H1 (cell line): Measurements from ENCODE around the gene CD44. TPM values are rescaled to one million over a fixed set of nuclear protein-coding genes. Genes with fewer than 3 reads are reported as not detected.

Source experiments
- CTCF ChIA-PET: fragments of 300-600 bp; sonication (Branson Sonifier 250); formaldehyde crosslinking; loops from one replicate; lab custom pipeline; 2021; ENCODE audit not compliant: partially characterized antibody; lab: Charles Lee
- POLR2A ChIA-PET: fragments of 300-600 bp; sonication (Branson Sonifier 250); formaldehyde crosslinking; loops from one replicate; lab custom pipeline; 2021; ENCODE audit warnings: inconsistent platforms; ENCODE audit not compliant: partially characterized antibody; lab: Charles Lee
- DNase-seq, 2 experiments: peaks; one replicate each; pipeline versions ENCODE4 v3.0.0 to v3.0.0-alpha.2; 2010 to 2022; ENCODE audit warnings: low spot score in 2 of 2, low read depth in 1 of 2, mixed read lengths in 1 of 2
- FAIRE-seq: peaks from 2 replicates; lab custom pipeline; 2011; peaks lifted over from hg19 to GRCh38; lab: Jason Lieb, UNC
- H2AFZ ChIP-seq: 2 replicates; pipeline ENCODE4 v1.8.1; 2012; ENCODE audit warnings: low read length, inconsistent platforms
- H2AK5ac ChIP-seq: 2 replicates; pipeline ENCODE4 v1.6.1; 2013; ENCODE audit warnings: low read depth, low read length
- H2BK120ac ChIP-seq: replicated peaks from 2 replicates; pipeline ENCODE3; 2013; ENCODE audit warnings: low read depth, low read length, inconsistent platforms
- H2BK12ac ChIP-seq: 2 replicates; pipeline ENCODE4 v1.6.1; 2013; ENCODE audit warnings: low read depth, low read length
- H2BK15ac ChIP-seq: 2 replicates; pipeline ENCODE4 v1.6.1; 2013; ENCODE audit warnings: low read length
- H2BK20ac ChIP-seq: 2 replicates; pipeline ENCODE4 v1.6.1; 2013; ENCODE audit warnings: low read length
- H2BK5ac ChIP-seq: 2 replicates; pipeline ENCODE4 v1.6.1; 2013; ENCODE audit warnings: low read depth, low read length
- H3K14ac ChIP-seq: 2 replicates; pipeline ENCODE4 v1.6.1; 2013; ENCODE audit warnings: inconsistent platforms; ENCODE audit not compliant: insufficient read length
- H3K18ac ChIP-seq: 2 replicates; pipeline ENCODE4 v1.6.1; 2013; ENCODE audit warnings: low read length; ENCODE audit errors: extremely low read depth
- H3K23ac ChIP-seq: 2 replicates; pipeline ENCODE4 v1.6.1; 2013; ENCODE audit warnings: inconsistent platforms; ENCODE audit not compliant: insufficient read length
- H3K23me2 ChIP-seq: 2 replicates; pipeline ENCODE4 v1.6.1; 2013; ENCODE audit warnings: low read depth, low read length
- H3K27ac ChIP-seq: 2 replicates; pipeline ENCODE4 v1.6.1; 2011; ENCODE audit warnings: low read depth, low read length, inconsistent platforms
- H3K27me3 ChIP-seq, 4 experiments: replicated peaks in 1 of 4; 1 replicate in 1 of 4; 2 replicates in 3 of 4; pipeline versions ENCODE4 v1.6.1 to v1.8.1; 2011 to 2013; ENCODE audit warnings: low read length in 3 of 4, mild to moderate bottlenecking in 3 of 4, inconsistent platforms in 2 of 4, mixed read lengths in 2 of 4, moderate library complexity in 1 of 4; ENCODE audit not compliant: control insufficient read depth in 3 of 4, insufficient read depth in 3 of 4; ENCODE audit errors: extremely low read depth in 1 of 4
- H3K36me3 ChIP-seq, 4 experiments: 2 replicates each; pipeline versions ENCODE4 v1.6.1 to v1.8.1; 2011 to 2013; ENCODE audit warnings: mild to moderate bottlenecking in 4 of 4, low read length in 3 of 4, moderate library complexity in 2 of 4, control low read depth in 1 of 4, inconsistent platforms in 1 of 4; ENCODE audit not compliant: insufficient read depth in 4 of 4, control insufficient read depth in 2 of 4
- H3K4ac ChIP-seq: replicated peaks from 2 replicates; pipeline ENCODE3; 2013; ENCODE audit warnings: low read length, low read depth, mixed read lengths, inconsistent platforms; ENCODE audit not compliant: insufficient read length
- H3K4me1 ChIP-seq, 4 experiments: replicated peaks in 1 of 4; 1 replicate in 1 of 4; 2 replicates in 3 of 4; pipeline versions ENCODE4 v1.6.1 to v1.8.1; 2011 to 2013; ENCODE audit warnings: low read length in 3 of 4, inconsistent platforms in 2 of 4, mixed read lengths in 1 of 4; ENCODE audit not compliant: insufficient read depth in 4 of 4, control insufficient read depth in 3 of 4
- H3K4me2 ChIP-seq, 2 experiments: 2 replicates each; pipeline versions ENCODE4 v1.6.1 to v1.8.1; 2011 to 2013; ENCODE audit warnings: low read depth in 2 of 2, low read length in 2 of 2, control low read depth in 1 of 2, inconsistent platforms in 1 of 2, mild to moderate bottlenecking in 1 of 2; ENCODE audit not compliant: insufficient read depth in 1 of 2
- H3K4me3 ChIP-seq, 4 experiments: fragments of 200-600, 300-600 bp in 1 of 4; sonication (generic), shearing (Covaris generic), sonication (Bioruptor Twin) in 1 of 4; 2 replicates each; pipeline versions ENCODE4 v1.5.1 to v1.8.1; 2011 to 2016; ENCODE audit warnings: low read length in 4 of 4, low read depth in 3 of 4, control low read depth in 2 of 4, inconsistent platforms in 2 of 4, mild to moderate bottlenecking in 2 of 4, mixed read lengths in 1 of 4, moderate library complexity in 1 of 4; ENCODE audit not compliant: insufficient read depth in 2 of 4; ENCODE audit errors: extremely low read depth in 1 of 4
- H3K56ac ChIP-seq: replicated peaks from 2 replicates; pipeline ENCODE3; 2013; ENCODE audit warnings: low read depth, mild to moderate bottlenecking, mixed read lengths, low read length, inconsistent platforms; ENCODE audit not compliant: insufficient read length
- H3K79me1 ChIP-seq: 2 replicates; pipeline ENCODE4 v1.6.1; 2013; ENCODE audit warnings: low read depth, low read length, control low read depth
- H3K79me2 ChIP-seq, 2 experiments: 2 replicates each; pipeline versions ENCODE4 v1.6.1 to v1.8.1; 2012 to 2013; ENCODE audit warnings: low read length in 2 of 2, mild to moderate bottlenecking in 2 of 2, inconsistent platforms in 1 of 2; ENCODE audit not compliant: insufficient read depth in 2 of 2, control insufficient read depth in 1 of 2
- H3K9ac ChIP-seq, 4 experiments: replicated peaks in 1 of 4; 1 replicate in 1 of 4; 2 replicates in 3 of 4; pipeline versions ENCODE4 v1.6.1 to v1.8.1; 2011 to 2013; ENCODE audit warnings: low read depth in 3 of 4, low read length in 3 of 4, control low read depth in 2 of 4, mild to moderate bottlenecking in 2 of 4, moderate library complexity in 2 of 4, inconsistent platforms in 1 of 4; ENCODE audit errors: extremely low read depth in 1 of 4
- H3K9me3 ChIP-seq, 2 experiments: 2 replicates each; pipeline versions ENCODE4 v1.6.1 to v1.8.1; 2012 to 2013; ENCODE audit warnings: mild to moderate bottlenecking in 2 of 2, moderate library complexity in 2 of 2, control low read depth in 1 of 2, inconsistent platforms in 1 of 2, low read depth in 1 of 2, low read length in 1 of 2, mixed read lengths in 1 of 2; ENCODE audit not compliant: insufficient read depth in 2 of 2
- H4K20me1 ChIP-seq, 2 experiments: replicated peaks in 1 of 2; 2 replicates each; pipeline versions ENCODE3 to v1.8.1; 2011 to 2013; ENCODE audit warnings: inconsistent platforms in 2 of 2, low read length in 2 of 2, mild to moderate bottlenecking in 1 of 2; ENCODE audit not compliant: insufficient read depth in 2 of 2, control insufficient read depth in 1 of 2
- H4K5ac ChIP-seq: 2 replicates; pipeline ENCODE4 v1.6.1; 2013; ENCODE audit warnings: low read length, low read depth, mixed read lengths, inconsistent platforms; ENCODE audit not compliant: insufficient read length
- H4K8ac ChIP-seq: 2 replicates; pipeline ENCODE4 v1.8.0; 2013; ENCODE audit warnings: mild to moderate bottlenecking, moderate library complexity, low read length, inconsistent platforms; ENCODE audit not compliant: insufficient read depth; ENCODE audit errors: extremely low read depth
- H4K91ac ChIP-seq: replicated peaks from 2 replicates; pipeline ENCODE3; 2013; ENCODE audit warnings: low read length, mixed read lengths, inconsistent platforms; ENCODE audit not compliant: insufficient read length
- CHD2 ChIP-seq: IDR thresholded peaks from 2 replicates; pipeline ENCODE4 v1.6.1; 2012; ENCODE audit warnings: low read length, improper control_type of control experiment
- EP300 ChIP-seq, 2 experiments: IDR thresholded peaks; 1 replicate in 1 of 2; 2 replicates in 1 of 2; pipeline ENCODE4 v1.6.1; 2011 to 2012; ENCODE audit warnings: low read depth in 2 of 2, low read length in 2 of 2, mild to moderate bottlenecking in 2 of 2, borderline replicate concordance in 1 of 2, inconsistent platforms in 1 of 2, moderate library complexity in 1 of 2
- SP2 ChIP-seq: IDR thresholded peaks from 2 replicates; pipeline ENCODE4 v1.6.1; 2012; ENCODE audit warnings: mild to moderate bottlenecking, low read length, inconsistent platforms
- WGBS, 2 experiments: shearing (Covaris generic) in 1 of 2; methylation state at CpG; one replicate each; pipeline versions ENCODE4 v1.1.6 to v1.1.7; 2013 to 2015; ENCODE audit warnings: low lambda C conversion rate in 2 of 2, mixed read lengths in 2 of 2, inconsistent platforms in 1 of 2, low coverage in 1 of 2, missing lambda C conversion rate in 1 of 2; ENCODE audit not compliant: insufficient replicate concordance in 2 of 2, insufficient coverage in 1 of 2, insufficient read length in 1 of 2; ENCODE audit errors: extremely low coverage in 1 of 2, missing lambda C conversion rate in 1 of 2; 5-methylcytosine and 5-hydroxymethylcytosine counted together
- polyA plus RNA-seq, 7 experiments: library from polyadenylated mRNA; depleted of rRNA in 3 of 7; stranded (reverse) in 5 of 7; unstranded in 2 of 7; fragments of >200 nt in 5 of 7; fragments of 200-250 nt in 2 of 7; gene quantifications; 1 replicate in 5 of 7; 2 replicates in 1 of 7; 4 replicates in 1 of 7; pipeline versions ENCODE4 v1.2.1 to v1.2.3, GENCODE V29; 2011 to 2013; ENCODE audit warnings: missing spikeins in 2 of 7, mixed read lengths in 2 of 7
- total RNA-seq: library from RNA; stranded (reverse); fragmentation: NEBNext Ultra II Directional; extraction: Animal tissue kit (Norgen Biotek cat#: 25700); gene quantifications from 2 replicates; pipeline ENCODE4 v1.2.1, GENCODE V29; 2021

The CD44 gene
- total and polyA plus RNA-seq, 2 of the 8 experiments (the other 6 are each of a cell fraction or from before 2014, with no cell fraction given): 11.8 to 13.7 TPM

- Histone ChIP-seq H3K23me2 (no peaks in the 10 kb centered on the region), H3K14ac (no peak overlapping the region), H4K8ac (no peak overlapping the region), H3K4ac (no peak overlapping the region), H2BK120ac (no peak overlapping the region), H3K79me2 (no peaks in the 10 kb centered on the region), H3K9ac (no peak overlapping the region), H3K9me3 (no peaks in the 10 kb centered on the region), H3K23ac (no peak overlapping the region), H2BK15ac (no peak overlapping the region), H2AK5ac (no peak overlapping the region), H2BK5ac (no peak overlapping the region), H3K18ac (no peak overlapping the region), H4K91ac (no peak overlapping the region), H3K27me3 (no peaks in the 10 kb centered on the region), H4K5ac (no peak overlapping the region), H3K4me2 (no peak overlapping the region), H3K4me3 (no peak overlapping the region), H2BK12ac (no peak overlapping the region), H3K36me3 (no peaks in the 10 kb centered on the region), H3K79me1 (no peaks in the 10 kb centered on the region), H3K4me1 (no peaks in the 10 kb centered on the region), H2AFZ (no peak overlapping the region), H4K20me1 (no peaks in the 10 kb centered on the region), H3K27ac (no peak overlapping the region), H2BK20ac (no peak overlapping the region), H3K56ac (no peak overlapping the region)
- ChIA-PET POLR2A (no interaction called here), CTCF (interaction anchor here (1.4 kb wide), 1 partner anchor 107 kb away, joined by 4 read pairs; no protein-coding TSS in a partner anchor)
- 79% methylated on average over 1 of the region's 1 CpG; no CpG with 5 or more reads in 1 of the 2 experiments for WGBS, 2 experiments
- TF ChIP-seq CHD2 (no peak), SP2 (no peak), EP300 (IDR thresholded peaks at IDR 0.05; ENCODE audit: borderline replicate concordance in 1 of 2, low read depth in 2 of 2, low read length in 2 of 2) (no peak)
- DNase-seq: no peak
- FAIRE-seq: no peak
These were observed 58.3 kb downstream of the CD44 start for GRCh38 chr11:35197292-35197691.
